ENCODE results near the gene SND1.
A peak's percentile ranks its signal among the peaks of the same experiment; 100 is the strongest.

SND1 gene

GRCh38 chr7:127665922-127666321 is 13.9 kb downstream of the SND1 start:
- ChIA-PET CTCF (no interaction called here), POLR2A (no interaction called here)

GRCh38 chr7:127666602-127667001 is 14.6 kb downstream of the SND1 start:
- POLR2A ChIA-PET, result no interaction called here
- TF ChIP-seq ZBTB20 (tag by site-specific recombination; IDR thresholded peaks at IDR 0.05) (no peak), OSR2 (tag by site-specific recombination; IDR thresholded peaks at IDR 0.05) (no peak), ZBTB6 (tag by site-specific recombination; IDR thresholded peaks at IDR 0.05) (no peak), SP7 (tag by site-specific recombination; IDR thresholded peaks at IDR 0.05) (no peak), ZNF335 (tag by site-specific recombination; conservative IDR thresholded peaks at IDR 0.05) (no peak), ZNF571 (tag by site-specific recombination; IDR thresholded peaks at IDR 0.05) (no peak), ZNF426 (tag by site-specific recombination; IDR thresholded peaks at IDR 0.05) (no peak), ZNF560 (tag by site-specific recombination; IDR thresholded peaks at IDR 0.05; ENCODE audit: borderline replicate concordance) (no peak), ZNF596 (tag by site-specific recombination; IDR thresholded peaks at IDR 0.05) (no peak), BCL11B (tag by site-specific recombination; IDR thresholded peaks at IDR 0.05; ENCODE audit: low read depth) (no peak), ZNF488 (tag by site-specific recombination; IDR thresholded peaks at IDR 0.05) (no peak), ZNF623 (tag by site-specific recombination; IDR thresholded peaks at IDR 0.05) (no peak), ZNF146 (tag by site-specific recombination; IDR thresholded peaks at IDR 0.05) (no peak), SP3 (tag by site-specific recombination; IDR thresholded peaks at IDR 0.05) (no peak), ZBTB21 (tag by site-specific recombination; IDR thresholded peaks at IDR 0.05) (no peak), ZNF140 (tag by site-specific recombination; IDR thresholded peaks at IDR 0.05) (no peak), ZNF2 (tag by site-specific recombination; IDR thresholded peaks at IDR 0.05) (no peak)
- TF ChIP-seq, protein P1, sequence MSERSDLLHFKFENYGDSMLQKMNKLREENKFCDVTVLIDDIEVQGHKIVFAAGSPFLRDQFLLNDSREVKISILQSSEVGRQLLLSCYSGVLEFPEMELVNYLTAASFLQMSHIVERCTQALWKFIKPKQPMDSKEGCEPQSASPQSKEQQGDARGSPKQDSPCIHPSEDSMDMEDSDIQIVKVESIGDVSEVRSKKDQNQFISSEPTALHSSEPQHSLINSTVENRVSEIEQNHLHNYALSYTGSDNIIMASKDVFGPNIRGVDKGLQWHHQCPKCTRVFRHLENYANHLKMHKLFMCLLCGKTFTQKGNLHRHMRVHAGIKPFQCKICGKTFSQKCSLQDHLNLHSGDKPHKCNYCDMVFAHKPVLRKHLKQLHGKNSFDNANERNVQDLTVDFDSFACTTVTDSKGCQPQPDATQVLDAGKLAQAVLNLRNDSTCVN (tag by site-specific recombination; optimal IDR thresholded peaks at IDR 0.05), result no peak

More at GRCh38 chr7:127665922-127666321, 13.9 kb downstream of the SND1 start:
- Histone ChIP-seq H3K9me3 (ENCODE audit: control insufficient read depth, insufficient read depth, low read depth, low read length) (no peaks in the 10 kb centered on the region), H3K36me3 (ENCODE audit: control insufficient read depth in 2 of 2, insufficient read depth in 1 of 2, low read length in 2 of 2) (no peaks in the 10 kb centered on the region; a peak in 1 of 3 replicates), H3K27ac (ENCODE audit: extremely low read depth, low read depth, low read length) (no peak overlapping the region), H3K4me3 (ENCODE audit: low read depth, low read length) (no peak overlapping the region), H3K4me1 (ENCODE audit: control insufficient read depth, insufficient read depth, low read length) (peaks cover 5% of the 10 kb centered on the region)
- TF ChIP-seq ZNF391 (tag by site-specific recombination; IDR thresholded peaks at IDR 0.05; ENCODE audit: borderline replicate concordance, low read depth) (no peak), ZBTB11 (tag by site-specific recombination; conservative IDR thresholded peaks at IDR 0.05; ENCODE audit: low read depth) (no peak), FEZF1 (tag by site-specific recombination; IDR thresholded peaks at IDR 0.05) (peak; percentile 21; the same call in 1 of the 2 replicates)
- TF ChIP-seq, protein P2, sequence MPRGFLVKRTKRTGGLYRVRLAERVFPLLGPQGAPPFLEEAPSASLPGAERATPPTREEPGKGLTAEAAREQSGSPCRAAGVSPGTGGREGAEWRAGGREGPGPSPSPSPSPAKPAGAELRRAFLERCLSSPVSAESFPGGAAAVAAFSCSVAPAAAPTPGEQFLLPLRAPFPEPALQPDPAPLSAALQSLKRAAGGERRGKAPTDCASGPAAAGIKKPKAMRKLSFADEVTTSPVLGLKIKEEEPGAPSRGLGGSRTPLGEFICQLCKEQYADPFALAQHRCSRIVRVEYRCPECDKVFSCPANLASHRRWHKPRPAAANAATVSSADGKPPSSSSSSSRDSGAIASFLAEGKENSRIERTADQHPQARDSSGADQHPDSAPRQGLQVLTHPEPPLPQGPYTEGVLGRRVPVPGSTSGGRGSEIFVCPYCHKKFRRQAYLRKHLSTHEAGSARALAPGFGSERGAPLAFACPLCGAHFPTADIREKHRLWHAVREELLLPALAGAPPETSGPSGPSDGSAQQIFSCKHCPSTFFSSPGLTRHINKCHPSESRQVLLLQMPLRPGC (tag by site-specific recombination; IDR thresholded peaks at IDR 0.05), result no peak

More at GRCh38 chr7:127666602-127667001, 14.6 kb downstream of the SND1 start:
- Histone ChIP-seq H3K27ac (ENCODE audit: extremely low read depth, low read depth, low read length) (no peak overlapping the region), H3K9me3 (ENCODE audit: control insufficient read depth, insufficient read depth, low read depth, low read length) (no peaks in the 10 kb centered on the region), H3K4me1 (ENCODE audit: control insufficient read depth, insufficient read depth, low read length) (peaks cover 5% of the 10 kb centered on the region), H3K4me3 (ENCODE audit: low read depth, low read length) (no peak overlapping the region), H3K36me3 (ENCODE audit: control insufficient read depth in 2 of 2, insufficient read depth in 1 of 2, low read length in 2 of 2) (no peaks in the 10 kb centered on the region; a peak in 1 of 3 replicates)
- CTCF ChIA-PET, result interaction anchor here (0.6 kb wide), 1 partner anchor 12 kb away, joined by 4 read pairs; no protein-coding TSS in a partner anchor
